ENCODE results near the gene BOC.

DNA sequence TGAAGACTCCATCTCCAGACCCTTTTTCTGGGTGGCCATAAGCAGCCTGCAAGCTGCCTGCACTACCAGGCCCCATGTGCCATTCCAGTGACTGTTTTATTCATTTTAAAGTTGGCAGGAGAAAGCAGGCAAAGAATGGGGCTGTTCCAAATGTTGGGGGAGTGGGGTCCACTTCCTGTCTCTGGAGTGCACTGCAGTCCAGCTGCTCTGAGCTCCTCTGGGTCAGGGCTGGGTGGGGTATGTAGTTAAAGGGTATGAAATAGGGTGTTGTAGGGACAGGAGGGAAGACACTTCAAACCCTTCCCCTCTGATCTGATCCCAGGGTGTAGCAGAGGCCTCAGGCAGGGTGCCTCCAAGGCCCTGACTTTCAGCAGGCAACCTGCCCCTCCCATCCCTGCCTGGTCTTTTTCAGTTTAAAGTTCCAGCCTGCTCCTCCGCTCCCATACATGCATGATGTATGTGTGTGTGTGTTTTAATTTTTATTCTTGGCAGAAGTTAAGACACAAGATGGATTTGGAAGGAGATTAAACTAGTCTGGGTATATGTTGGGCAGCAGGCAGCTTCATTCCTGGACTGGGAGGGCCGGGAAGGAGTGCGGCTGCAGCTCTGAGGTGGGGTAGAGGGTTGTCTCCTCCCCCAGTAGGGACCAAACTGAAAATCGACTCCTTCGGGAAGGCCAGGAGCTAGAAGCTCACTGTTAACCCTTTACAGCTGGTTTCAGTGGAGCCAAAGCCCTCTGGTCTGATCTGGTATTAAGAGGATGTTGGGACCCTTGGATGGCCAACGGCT lies 17.3 kb downstream of the BOC start:
- TF ChIP-seq CTCF (IDR thresholded peaks at IDR 0.05) (no peak), POLR2A (IDR thresholded peaks at IDR 0.05) (no peak)

Measured in breast epithelium (tissue), 3 donors.